ENCODE measurements around the gene ALOX12B. TPM values are rescaled to one million over a fixed set of nuclear protein-coding genes. Genes with fewer than 3 reads are reported as not detected.

The ALOX12B gene
- total RNA-seq, 1 donor, result not detected

- TF ChIP-seq CTCF (IDR thresholded peaks at IDR 0.05; ENCODE audit: insufficient read depth, low read length), result no peak
- no peak overlapping the region for H3K4me3 ChIP-seq (ENCODE audit: low read depth, low read length)
- DNase-seq (ENCODE audit: low read depth), result no peak
These were observed 10.8 kb downstream of the ALOX12B start for GRCh38 chr17:8076502-8077266.

GRCh38 chr17:8075574-8076342 is 11.8 kb downstream of the ALOX12B start:
- DNase-seq (ENCODE audit: low read depth), result no peak
- no peak overlapping the region for H3K4me3 ChIP-seq (ENCODE audit: low read depth, low read length)

DNA sequence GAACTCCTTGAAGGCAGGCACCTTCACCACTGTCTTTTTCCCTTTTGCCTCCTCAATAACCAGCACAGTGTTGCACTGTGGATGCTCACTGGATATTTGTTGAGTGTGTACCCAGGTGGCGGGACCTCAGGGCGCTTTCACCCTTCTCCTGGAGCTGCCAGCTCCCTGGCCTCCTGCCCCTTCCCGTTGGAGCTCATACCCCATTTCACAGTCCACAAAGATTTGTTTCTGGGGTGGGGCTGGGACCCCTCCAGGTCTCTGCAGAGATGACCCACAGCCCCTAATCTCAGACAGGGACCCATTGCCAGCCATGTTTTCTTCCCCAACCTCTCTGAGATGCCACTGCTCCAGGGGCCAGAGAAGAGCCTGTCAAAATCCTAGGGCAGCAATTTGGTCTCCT is 12.4 kb downstream of the ALOX12B start:
- no peak overlapping the region for H3K4me3 ChIP-seq (ENCODE audit: low read depth, low read length)
- TF ChIP-seq CTCF (IDR thresholded peaks at IDR 0.05; ENCODE audit: insufficient read depth, low read length), result no peak
- no peak for DNase-seq (ENCODE audit: low read depth)

More at GRCh38 chr17:8075574-8076342, 11.8 kb downstream of the ALOX12B start:
- TF ChIP-seq CTCF (IDR thresholded peaks at IDR 0.05; ENCODE audit: insufficient read depth, low read length), result no peak

GRCh38 chr17:8074554-8074953 is 13.0 kb downstream of the ALOX12B start:
- H3K4me3 ChIP-seq (ENCODE audit: low read depth, low read length), result no peak overlapping the region
- no peak for TF ChIP-seq CTCF (IDR thresholded peaks at IDR 0.05; ENCODE audit: insufficient read depth, low read length)
- no peak for DNase-seq (ENCODE audit: low read depth)

DNA sequence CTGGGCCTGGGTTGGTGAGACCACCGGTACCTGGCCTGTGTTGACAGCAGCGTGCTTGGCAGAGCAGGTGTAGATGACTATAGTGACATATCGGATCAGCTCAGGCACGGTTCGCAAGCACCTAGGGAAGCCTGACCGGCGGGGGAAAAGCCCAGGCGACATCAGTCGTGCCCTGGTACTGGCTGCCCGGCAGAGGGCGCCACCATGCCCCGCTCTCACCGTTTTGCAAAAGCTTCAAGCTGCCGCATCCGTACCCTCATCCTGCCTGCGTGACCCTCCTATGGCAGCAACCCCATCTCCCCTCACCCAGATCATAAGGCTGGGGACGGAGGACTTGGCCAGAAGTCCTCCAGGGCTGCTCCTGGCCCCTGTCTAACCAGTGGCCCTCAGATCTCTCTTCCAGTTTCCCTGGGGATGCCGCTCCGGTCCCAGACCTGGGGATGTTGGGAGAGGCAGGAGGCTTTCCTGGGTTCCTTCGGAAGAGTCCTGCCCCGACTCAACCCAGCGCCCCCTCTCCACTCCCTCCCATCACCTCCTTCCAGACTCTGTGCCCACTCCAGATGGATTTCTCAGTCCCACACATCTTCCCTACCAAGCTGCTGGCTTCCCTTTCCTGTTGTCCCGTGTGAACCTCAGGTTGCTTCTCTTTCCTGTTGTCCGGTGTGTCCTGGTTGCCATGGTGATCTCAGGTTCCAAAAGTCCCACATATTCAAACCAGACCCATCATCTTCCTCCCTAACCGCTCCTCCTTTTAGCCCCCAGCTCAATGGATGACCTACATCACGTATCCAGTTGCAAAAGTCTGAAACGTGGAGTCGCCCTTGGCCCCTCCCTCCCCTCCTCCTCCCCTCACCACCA is 13.7 kb downstream of the ALOX12B start:
- TF ChIP-seq CTCF (IDR thresholded peaks at IDR 0.05; ENCODE audit: insufficient read depth, low read length), result peak; percentile 88
- peak; percentile 55 for DNase-seq (ENCODE audit: low read depth)
- no peak overlapping the region for H3K4me3 ChIP-seq (ENCODE audit: low read depth, low read length)

DNA sequence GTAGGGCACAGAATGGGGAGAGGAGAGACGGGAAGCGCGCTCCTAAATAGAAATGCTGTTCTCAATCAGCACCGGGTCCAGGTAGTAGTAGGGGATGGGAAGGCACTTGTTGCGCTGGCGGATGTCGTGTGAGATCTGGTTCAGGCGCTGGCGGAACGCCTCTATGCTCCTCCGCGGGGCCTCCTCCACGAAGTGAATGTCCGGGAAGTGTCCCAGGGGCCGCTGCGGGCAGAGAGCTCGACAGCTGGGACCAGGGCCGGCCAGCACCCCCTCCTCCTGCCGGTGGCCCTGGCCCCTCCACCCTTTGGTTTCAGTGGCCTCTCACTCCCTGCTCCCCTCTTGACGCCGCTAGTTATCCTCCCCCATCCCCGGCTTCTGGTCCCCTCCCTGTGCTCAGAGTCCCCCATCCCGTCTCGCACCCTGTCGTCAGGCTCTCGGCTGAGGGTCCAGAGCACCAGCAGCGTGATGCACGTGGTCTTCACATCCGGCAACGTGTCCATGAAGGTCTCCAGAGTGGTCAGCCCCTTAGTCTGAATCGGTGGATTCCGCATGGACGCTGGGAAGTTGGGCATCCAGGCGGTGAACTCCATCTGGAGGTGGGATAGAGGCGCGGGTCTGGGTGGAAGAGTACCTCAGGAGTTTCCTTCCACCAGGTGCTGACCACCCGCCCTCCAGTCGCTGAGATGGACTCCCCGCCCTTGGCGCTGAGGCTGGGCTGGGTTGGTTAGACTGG is 14.6 kb downstream of the ALOX12B start:
- no peak overlapping the region for H3K4me3 ChIP-seq (ENCODE audit: low read depth, low read length)
- DNase-seq (ENCODE audit: low read depth), result no peak
- no peak for TF ChIP-seq CTCF (IDR thresholded peaks at IDR 0.05; ENCODE audit: insufficient read depth, low read length)
